Inflammatory macrophage treated with lipopolysaccharide for 4 hours (primary cell): Measurements from ENCODE around the gene IL22.

Experiments used
- DNase-seq: peaks from one replicate; pipeline ENCODE4 v3.0.0-alpha.2; 2020

The IL22 gene

GRCh38 chr12:68253504-68253903, at the start of gene IL22:
Gene IL22, minus strand, starts transcription at chr12:68253604. Its CDS starts 156 bp downstream, at chr12:68253448.
- no peak for DNase-seq

GRCh38 chr12:68297929-68298328, 44.5 kb upstream of the IL22 start:
- DNase-seq, result no peak

GRCh38 chr12:68294251-68294650, 40.8 kb upstream of the IL22 start:
- DNase-seq, result no peak

DNA sequence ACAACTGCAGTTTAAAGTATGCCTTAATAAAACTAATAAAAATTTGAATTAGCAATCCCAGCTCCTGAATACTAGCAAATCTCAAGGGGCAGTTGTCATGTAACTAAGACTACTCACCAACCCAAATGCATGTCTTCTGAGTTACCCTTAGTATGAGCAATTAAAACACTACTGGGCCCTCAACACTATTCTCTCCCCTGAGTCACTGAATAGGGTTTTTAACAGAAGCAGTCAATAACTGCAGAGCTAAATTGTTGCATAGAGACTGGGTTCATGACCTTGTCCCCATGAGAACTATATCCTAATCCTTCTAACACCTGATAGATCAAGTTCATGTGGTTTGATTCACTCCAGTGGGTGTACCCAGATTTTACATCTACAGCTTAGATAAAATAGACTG, 39.9 kb upstream of the IL22 start:
- DNase-seq, result no peak

DNA sequence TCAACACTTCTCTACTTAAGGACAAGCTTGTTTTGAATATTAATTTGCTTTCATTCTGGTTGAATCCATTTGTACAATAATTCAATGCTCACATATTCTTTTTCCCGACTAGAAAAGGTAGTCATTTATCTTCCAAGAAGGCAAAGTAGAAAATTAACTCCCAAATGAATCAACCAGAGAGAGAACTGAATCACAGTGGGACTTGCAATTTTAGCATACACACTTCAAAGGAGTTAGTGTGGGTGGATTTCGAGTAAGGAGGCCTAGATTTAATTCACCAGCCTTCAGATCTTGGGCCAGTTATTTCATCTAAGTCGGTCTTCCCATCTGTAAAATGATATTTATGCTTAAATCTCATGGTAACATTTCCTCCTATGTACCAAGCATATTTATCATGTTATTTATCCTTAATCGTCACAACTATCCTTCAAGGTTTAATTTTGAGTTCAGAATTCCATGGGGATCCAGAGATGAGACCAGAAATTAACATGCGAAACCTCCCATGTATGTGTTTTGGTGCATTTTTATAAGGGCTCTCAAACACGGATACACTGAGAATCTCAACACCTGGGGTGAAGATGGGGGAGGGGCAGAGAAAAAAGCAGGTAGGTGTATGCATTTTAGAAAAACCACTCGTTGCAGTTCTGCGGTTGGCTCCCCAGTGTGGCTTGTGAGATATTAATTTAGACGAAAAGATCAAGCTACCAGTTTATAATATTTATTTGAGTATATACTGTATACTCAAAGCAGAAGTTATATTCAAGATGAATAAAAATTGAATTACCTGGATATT, 38.9 kb upstream of the IL22 start:
- no peak for DNase-seq

GRCh38 chr12:68291396-68292036, 38.1 kb upstream of the IL22 start:
- DNase-seq, result no peak

DNA sequence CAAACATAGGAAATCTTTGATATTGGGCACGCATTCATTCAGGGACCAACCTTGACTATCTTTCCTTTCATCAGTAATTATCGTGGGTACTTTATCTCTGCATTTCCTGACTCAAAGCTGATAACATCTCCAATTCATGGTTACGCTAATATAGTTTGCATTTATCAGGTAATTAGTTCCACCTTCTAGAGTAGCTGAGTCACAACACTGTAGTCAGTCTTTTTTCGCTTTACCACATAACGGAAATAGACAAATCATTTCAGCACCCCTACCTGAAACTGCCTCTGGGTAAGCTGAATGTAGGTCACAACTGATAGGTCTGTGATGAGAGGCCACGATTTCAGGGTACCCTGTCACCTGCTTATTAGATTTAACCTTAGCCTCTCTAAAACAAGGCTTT, 36.7 kb upstream of the IL22 start:
- no peak for DNase-seq

- peak; percentile 25 for DNase-seq
Observed at GRCh38 chr12:68287106-68287505, 33.7 kb upstream of the IL22 start.

GRCh38 chr12:68286396-68286795, 33.0 kb upstream of the IL22 start:
- no peak for DNase-seq

DNA sequence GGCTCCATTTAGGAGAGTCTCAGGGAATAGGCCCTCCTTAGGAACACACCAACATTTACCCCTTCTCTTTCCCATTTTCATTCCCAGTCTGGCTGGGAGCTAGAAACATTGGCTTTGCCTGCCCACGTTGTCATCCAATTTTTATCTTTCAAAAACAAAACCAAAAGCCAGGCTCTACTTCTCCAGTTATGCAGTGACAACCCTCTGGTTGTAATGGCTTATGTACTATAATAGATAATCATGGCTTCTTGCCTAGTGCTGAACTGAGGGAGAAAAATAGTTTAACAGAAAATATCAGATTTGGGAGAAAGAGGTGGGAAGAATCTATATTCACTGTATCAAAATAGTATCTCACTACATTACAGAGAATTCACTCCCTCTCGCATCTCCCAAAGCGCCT, 32.1 kb upstream of the IL22 start:
- no peak for DNase-seq

- DNase-seq, result peak; percentile 5
Observed at GRCh38 chr12:68281322-68282077, 28.1 kb upstream of the IL22 start.

- DNase-seq, result no peak
Observed at GRCh38 chr12:68280240-68280639, 26.8 kb upstream of the IL22 start.

- DNase-seq, result no peak
Observed at GRCh38 chr12:68279227-68280054, 26.0 kb upstream of the IL22 start.

GRCh38 chr12:68276402-68276930, 23.1 kb upstream of the IL22 start:
- no peak for DNase-seq

DNA sequence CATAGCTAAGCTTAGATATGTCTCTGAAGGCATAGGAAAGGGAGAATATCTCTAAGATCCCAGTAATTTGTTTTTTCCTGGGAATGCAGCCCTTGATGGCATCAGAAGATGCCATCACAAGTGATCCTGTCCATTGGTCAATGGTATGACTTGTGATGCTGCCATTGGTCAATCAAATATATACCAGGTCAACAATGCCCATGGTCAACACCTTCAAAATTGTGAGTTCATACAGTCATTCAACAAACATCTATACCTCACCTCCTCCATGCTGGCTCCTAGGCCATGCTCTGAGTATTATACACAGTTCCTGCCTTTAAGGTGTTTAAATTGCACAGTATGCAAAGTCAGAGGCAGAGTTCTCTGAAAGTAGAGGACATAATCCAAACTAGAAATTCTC, 19.3 kb upstream of the IL22 start:
- DNase-seq, result no peak

- no peak for DNase-seq
Observed at GRCh38 chr12:68271346-68271745, 17.9 kb upstream of the IL22 start.

- DNase-seq, result no peak
Observed at GRCh38 chr12:68270358-68270757, 17.0 kb upstream of the IL22 start.

DNA sequence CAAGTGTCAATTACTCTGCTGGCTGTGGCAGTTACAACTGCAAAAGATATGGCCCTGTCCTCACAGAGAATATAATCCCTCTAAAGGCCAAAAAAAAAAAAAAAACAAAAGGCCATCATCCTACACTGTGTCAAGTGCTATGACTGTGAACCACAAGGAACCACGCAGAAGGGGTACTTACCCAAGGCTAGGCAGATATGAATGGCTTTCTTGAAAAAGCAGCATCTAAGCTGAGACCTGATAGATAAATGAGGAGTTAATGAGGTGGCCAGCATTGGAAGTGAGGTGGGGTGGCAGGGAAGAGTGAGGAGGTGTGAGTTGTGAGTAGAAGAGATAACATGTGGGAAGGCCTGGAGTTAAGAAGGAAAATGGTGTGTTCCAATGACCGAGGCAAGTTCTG, 16.4 kb upstream of the IL22 start:
- DNase-seq, result no peak

DNA sequence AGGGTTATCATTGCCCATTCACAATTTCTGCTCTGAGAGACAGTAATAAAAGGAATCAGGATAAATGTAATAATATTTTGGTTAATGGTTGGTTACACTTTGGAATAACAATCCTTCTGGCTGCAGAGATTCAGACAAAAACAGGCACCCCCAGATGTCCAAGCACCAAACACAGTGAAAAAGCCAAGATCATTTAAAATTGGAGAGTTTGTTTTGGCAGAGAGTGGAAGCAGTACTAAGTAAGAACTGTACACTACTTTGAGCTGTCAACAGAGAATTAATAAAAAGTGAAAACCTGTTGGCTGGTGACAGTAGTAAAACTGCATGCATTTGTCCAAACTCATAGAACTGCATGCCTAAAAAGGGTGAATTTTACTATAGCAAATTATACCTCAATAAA, 15.6 kb upstream of the IL22 start:
- DNase-seq, result no peak

DNA sequence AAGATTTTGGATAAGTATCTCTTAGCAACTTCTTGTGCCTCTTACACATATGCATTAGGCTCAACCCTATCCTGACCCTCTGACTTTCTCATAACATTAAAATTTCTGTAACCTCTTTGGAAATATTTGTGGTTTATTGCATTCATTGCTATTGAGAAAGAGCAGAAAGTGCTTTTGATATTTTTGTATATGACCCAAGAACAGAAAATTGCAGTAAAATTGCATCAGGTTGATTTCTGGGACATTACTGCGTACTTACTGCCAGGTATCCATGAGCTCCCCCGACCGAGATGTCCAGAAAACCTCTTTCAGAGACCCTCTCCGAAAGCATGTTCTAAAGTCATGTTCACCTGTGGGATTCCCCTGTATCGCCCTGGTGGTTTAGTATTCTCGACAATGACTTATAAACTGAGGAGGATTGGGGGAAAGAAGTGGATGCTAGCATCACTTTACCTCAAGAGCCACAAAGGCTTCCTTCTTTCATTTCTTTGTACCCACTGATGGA, 14.5 kb upstream of the IL22 start:
- peak; percentile 68 for DNase-seq

DNA sequence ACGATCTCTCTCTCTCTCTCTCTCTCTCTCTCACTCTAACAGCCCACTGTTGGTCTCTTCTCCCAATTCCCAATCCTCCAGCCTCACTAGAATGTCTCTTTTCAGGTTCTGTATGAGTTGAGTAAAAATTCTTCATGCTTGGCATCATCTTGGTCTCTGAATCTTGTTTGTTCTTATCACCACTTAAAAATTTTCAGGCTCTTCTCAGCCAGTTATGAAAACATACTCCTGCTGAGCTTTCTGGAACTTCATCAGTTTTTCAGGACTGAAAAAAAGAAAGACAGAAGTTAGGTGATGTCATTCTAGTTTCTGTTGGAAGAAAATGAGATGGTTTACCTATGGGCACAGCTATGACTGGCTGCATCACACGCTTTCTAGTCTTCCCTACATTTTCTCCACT, 11.5 kb upstream of the IL22 start:
- no peak for DNase-seq

DNA sequence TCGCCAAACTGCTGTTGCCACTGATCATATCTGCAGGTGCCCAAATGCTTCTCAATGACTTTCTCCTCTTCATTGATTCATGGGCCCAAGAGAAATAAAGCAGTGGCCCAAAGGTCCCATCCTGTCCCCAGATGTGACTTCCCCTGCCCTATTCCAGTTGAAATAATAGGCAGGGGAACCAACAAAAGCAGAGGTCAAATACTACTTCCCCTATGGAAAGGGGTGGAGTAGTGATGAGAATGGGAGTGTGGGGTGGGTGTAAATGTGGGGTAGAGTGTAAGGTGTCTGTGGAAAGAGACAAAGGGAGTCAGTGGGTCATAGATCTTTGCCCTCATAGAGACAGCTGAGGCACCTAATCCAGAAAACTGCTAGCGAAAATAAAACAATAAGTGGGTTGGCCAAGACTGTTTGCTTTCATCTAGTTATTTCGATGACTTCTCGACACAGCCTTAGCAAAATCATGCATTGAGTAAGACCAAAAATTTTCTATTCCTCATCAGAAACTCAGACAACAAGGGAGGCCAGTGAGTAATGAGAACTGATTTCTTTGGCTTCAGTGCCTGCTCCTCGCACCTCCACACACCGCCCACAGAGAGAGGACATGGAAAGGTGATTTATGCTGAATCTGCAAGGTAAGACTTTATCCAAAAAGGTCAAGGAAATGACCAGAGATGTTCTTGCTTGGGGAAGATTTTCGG, 10.9 kb upstream of the IL22 start:
- peak; percentile 69 for DNase-seq
